CD14-positive monocyte (primary cell): Measurements from ENCODE around the gene DUS2. TPM values are rescaled to one million over a fixed set of nuclear protein-coding genes. Genes with fewer than 3 reads are reported as not detected.

Experiments used
- DNase-seq, 3 donors: peaks; one replicate each; pipeline ENCODE4 v3.0.0-alpha.2; 2011 to 2022
- H2AFZ ChIP-seq: 2 replicates; pipeline ENCODE4 v1.6.0; 2012; ENCODE audit warnings: mild to moderate bottlenecking, low read depth, low read length, inconsistent platforms; ENCODE audit not compliant: insufficient read depth, poor library complexity, severe bottlenecking
- H3K27ac ChIP-seq, 2 donors: 1 replicate in 1 of 2; 2 replicates in 1 of 2; pipeline ENCODE4 v1.5.1; 2012 to 2013; ENCODE audit warnings: low read length in 2 of 2, control low read depth in 1 of 2, inconsistent platforms in 1 of 2, low read depth in 1 of 2, mild to moderate bottlenecking in 1 of 2
- H3K27me3 ChIP-seq, 2 donors: one replicate each; pipeline versions ENCODE4 v1.6.0 to v1.6.1; 2011 to 2013; ENCODE audit warnings: low read length in 2 of 2; ENCODE audit not compliant: control insufficient read depth in 2 of 2, insufficient read depth in 2 of 2
- H3K36me3 ChIP-seq, 2 donors: replicated peaks in 1 of 2; 1 replicate in 1 of 2; 2 replicates in 1 of 2; pipeline versions ENCODE4 v1.5.1 to v1.6.1; 2012 to 2013; ENCODE audit warnings: low read length in 2 of 2, control low read depth in 1 of 2, inconsistent platforms in 1 of 2, mild to moderate bottlenecking in 1 of 2; ENCODE audit not compliant: insufficient read depth in 2 of 2, control insufficient read depth in 1 of 2
- H3K4me1 ChIP-seq, 2 donors: 1 replicate in 1 of 2; 2 replicates in 1 of 2; pipeline versions ENCODE4 v1.5.1 to v1.6.1; 2012 to 2013; ENCODE audit warnings: low read length in 2 of 2, control low read depth in 1 of 2, inconsistent platforms in 1 of 2, mild to moderate bottlenecking in 1 of 2, moderate library complexity in 1 of 2; ENCODE audit not compliant: insufficient read depth in 2 of 2, control insufficient read depth in 1 of 2
- H3K4me2 ChIP-seq: replicated peaks from 2 replicates; pipeline ENCODE3; 2012; ENCODE audit warnings: low read length, moderate library complexity, mild to moderate bottlenecking; ENCODE audit not compliant: poor library complexity, severe bottlenecking; ENCODE audit errors: extremely low read depth
- H3K4me3 ChIP-seq, 3 experiments: fragments of 200-600 bp in 1 of 3; sonication (generic) in 1 of 3; replicated peaks in 1 of 3; 1 replicate in 2 of 3; 2 replicates in 1 of 3; pipeline ENCODE4 v1.5.1; 2011 to 2013; ENCODE audit warnings: low read length in 3 of 3, mild to moderate bottlenecking in 3 of 3, control low read depth in 2 of 3, low read depth in 2 of 3, inconsistent platforms in 1 of 3, moderate library complexity in 1 of 3
- H3K79me2 ChIP-seq: 2 replicates; pipeline ENCODE4 v1.6.0; 2012; ENCODE audit warnings: mild to moderate bottlenecking, control low read depth, inconsistent platforms, low read length, moderate library complexity; ENCODE audit not compliant: insufficient read depth
- H3K9ac ChIP-seq: 2 replicates; pipeline ENCODE4 v1.6.0; 2017; ENCODE audit warnings: low read length, mild to moderate bottlenecking; ENCODE audit not compliant: insufficient read depth, poor library complexity, severe bottlenecking
- H3K9me3 ChIP-seq, 2 donors: replicated peaks in 1 of 2; 1 replicate in 1 of 2; 2 replicates in 1 of 2; pipeline versions ENCODE4 v1.5.1 to v1.6.1; 2012 to 2013; ENCODE audit warnings: low read length in 2 of 2, control low read depth in 1 of 2; ENCODE audit not compliant: control insufficient read depth in 1 of 2, insufficient read depth in 1 of 2
- H4K20me1 ChIP-seq: 2 replicates; pipeline ENCODE4 v1.6.0; 2012; ENCODE audit warnings: mild to moderate bottlenecking, low read length, control low read depth, moderate library complexity; ENCODE audit not compliant: insufficient read depth
- H3K27ac Mint-ChIP-seq, 7 donors: one replicate each; pipeline ENCODE4 v1.8.0; 2020; ENCODE audit warnings: mild to moderate bottlenecking in 7 of 7, mixed read lengths in 7 of 7, moderate library complexity in 6 of 7, inconsistent platforms in 2 of 7
- H3K27me3 Mint-ChIP-seq, 3 donors: one replicate each; pipeline ENCODE4 v1.8.0; 2021 to 2022; ENCODE audit warnings: low read depth in 3 of 3, mild to moderate bottlenecking in 3 of 3, mixed read lengths in 3 of 3, moderate library complexity in 3 of 3, inconsistent platforms in 1 of 3
- H3K36me3 Mint-ChIP-seq, 2 donors: one replicate each; pipeline ENCODE4 v1.8.0; 2020; ENCODE audit warnings: mixed read lengths in 2 of 2, inconsistent platforms in 1 of 2, mild to moderate bottlenecking in 1 of 2
- H3K4me1 Mint-ChIP-seq: one replicate; pipeline ENCODE4 v1.8.0; 2020; ENCODE audit warnings: mild to moderate bottlenecking, mixed read lengths
- H3K4me3 Mint-ChIP-seq, 2 donors: one replicate each; pipeline ENCODE4 v1.8.0; 2020; ENCODE audit warnings: mild to moderate bottlenecking in 2 of 2, mixed read lengths in 2 of 2, moderate library complexity in 1 of 2
- H3K9me3 Mint-ChIP-seq, 7 donors: one replicate each; pipeline ENCODE4 v1.8.0; 2020 to 2022; ENCODE audit warnings: mixed read lengths in 7 of 7, mild to moderate bottlenecking in 6 of 7, moderate library complexity in 6 of 7, inconsistent platforms in 2 of 7
- WGBS: methylation state at CpG from one replicate; pipeline ENCODE4 v1.1.5; 2013; ENCODE audit warnings: missing lambda C conversion rate; ENCODE audit not compliant: insufficient coverage; 5-methylcytosine and 5-hydroxymethylcytosine counted together
- intact Hi-C, 2 donors: fragments of 100-400 bp; cut with micrococcal nuclease; formaldehyde crosslinking; loops; one replicate each; pipeline versions ENCODE4 v1.15.0 to v1.15.1; 2023
- polyA plus RNA-seq, 3 donors: library from polyadenylated mRNA; depleted of rRNA in 1 of 3; unstranded in 2 of 3; stranded (reverse) in 1 of 3; fragments of 300-500 nt in 2 of 3; fragments of >200 nt in 1 of 3; fragmentation: Illumina TruSeq in 2 of 3; gene quantifications; 1 replicate in 2 of 3; 2 replicates in 1 of 3; pipeline ENCODE4 v1.2.3, GENCODE V29; 2012 to 2021
- TF ChIP-seq, protein P1 (sequence below): fragments of 200-600 bp; IDR thresholded peaks from one replicate; pipeline ENCODE4 v1.8.0; 2022; ENCODE audit warnings: antibody characterized with exemption, mild to moderate bottlenecking

The DUS2 gene
- polyA plus RNA-seq, 3 donors = 18.4 to 40.7 (median 33.2) TPM

DNA sequence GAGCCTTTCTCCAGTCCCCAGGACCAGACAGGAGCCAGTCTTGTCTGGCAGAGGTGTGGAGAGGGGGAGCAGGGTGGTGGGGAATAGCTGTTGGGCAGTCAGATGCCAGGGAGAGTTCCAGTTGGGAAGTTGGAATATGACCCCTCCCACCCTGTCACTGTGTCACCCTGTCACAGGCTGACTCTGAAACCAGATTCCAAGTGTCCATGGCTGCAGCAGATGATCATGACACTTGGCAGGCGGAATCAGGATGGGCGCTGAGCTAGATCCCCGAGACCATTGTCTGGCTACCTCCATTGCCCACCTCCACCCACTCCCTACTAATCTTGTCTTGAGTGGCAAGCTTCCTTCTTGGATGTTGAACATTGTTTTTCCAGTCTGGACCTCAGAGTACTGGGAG, 52.9 kb downstream of the DUS2 start:
- peak overlapping the region in 1 of 2 donors; percentile 15 for H3K27ac ChIP-seq

DNA sequence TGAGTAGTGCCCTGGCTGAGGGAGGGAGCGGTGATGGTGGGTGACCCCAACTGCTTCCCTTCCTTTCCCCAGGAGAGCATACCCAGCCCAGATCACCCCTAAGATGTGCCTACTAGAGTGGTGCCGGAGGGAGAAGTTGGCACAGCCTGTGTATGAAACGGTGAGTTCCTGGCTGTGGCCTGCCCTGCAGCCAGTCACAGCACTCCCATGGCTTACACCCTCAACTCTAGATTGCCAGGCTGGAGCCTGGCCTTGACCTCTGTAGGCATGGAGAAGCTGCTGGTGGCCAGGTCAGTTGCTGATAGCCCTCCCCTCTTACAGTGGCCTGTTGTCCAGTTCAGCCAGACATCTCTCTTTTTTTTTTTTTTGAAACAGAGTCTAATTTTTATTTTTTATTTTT, 53.5 kb downstream of the DUS2 start:
- Histone ChIP-seq H3K36me3 (peaks cover 63 to 75% of the 10 kb centered on the region in 2 donors), H4K20me1 (no peaks in the 10 kb centered on the region), H3K27me3 (no peaks in the 10 kb centered on the region), H3K9me3 (no peaks in the 10 kb centered on the region), H3K79me2 (peaks cover 7% of the 10 kb centered on the region), H3K4me3 (no peak overlapping the region), H3K27ac (peak overlapping the region in 1 of 2 donors; percentile 15), H3K9ac (no peak overlapping the region), H3K4me2 (no peak overlapping the region), H2AFZ (no peak overlapping the region), H3K4me1 (peaks cover 47 to 53% of the 10 kb centered on the region in 2 donors)
- TF ChIP-seq, protein P1, sequence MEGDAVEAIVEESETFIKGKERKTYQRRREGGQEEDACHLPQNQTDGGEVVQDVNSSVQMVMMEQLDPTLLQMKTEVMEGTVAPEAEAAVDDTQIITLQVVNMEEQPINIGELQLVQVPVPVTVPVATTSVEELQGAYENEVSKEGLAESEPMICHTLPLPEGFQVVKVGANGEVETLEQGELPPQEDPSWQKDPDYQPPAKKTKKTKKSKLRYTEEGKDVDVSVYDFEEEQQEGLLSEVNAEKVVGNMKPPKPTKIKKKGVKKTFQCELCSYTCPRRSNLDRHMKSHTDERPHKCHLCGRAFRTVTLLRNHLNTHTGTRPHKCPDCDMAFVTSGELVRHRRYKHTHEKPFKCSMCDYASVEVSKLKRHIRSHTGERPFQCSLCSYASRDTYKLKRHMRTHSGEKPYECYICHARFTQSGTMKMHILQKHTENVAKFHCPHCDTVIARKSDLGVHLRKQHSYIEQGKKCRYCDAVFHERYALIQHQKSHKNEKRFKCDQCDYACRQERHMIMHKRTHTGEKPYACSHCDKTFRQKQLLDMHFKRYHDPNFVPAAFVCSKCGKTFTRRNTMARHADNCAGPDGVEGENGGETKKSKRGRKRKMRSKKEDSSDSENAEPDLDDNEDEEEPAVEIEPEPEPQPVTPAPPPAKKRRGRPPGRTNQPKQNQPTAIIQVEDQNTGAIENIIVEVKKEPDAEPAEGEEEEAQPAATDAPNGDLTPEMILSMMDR = no peak
- WGBS = no CpG with 5 or more reads among the region's 3 CpGs
- Mint-ChIP-seq H3K27ac (peak overlapping the region in 2 of 7 donors; percentile 16 to 50), H3K9me3 (no peaks in the 10 kb centered on the region), H3K4me3 (no peak overlapping the region), H3K4me1 (peaks cover 53% of the 10 kb centered on the region), H3K36me3 (peaks cover 63 to 80% of the 10 kb centered on the region in 2 donors), H3K27me3 (no peaks in the 10 kb centered on the region)
- no peak for DNase-seq
- intact Hi-C loops = no loop called here

More for the DNA sequence above, 52.9 kb downstream of the DUS2 start:
- DNase-seq = no peak
- peaks cover 66 to 81% of the 10 kb centered on the region in 2 donors for H3K36me3 Mint-ChIP-seq
- H3K4me3 Mint-ChIP-seq = no peak overlapping the region
- peaks cover 42 to 47% of the 10 kb centered on the region in 2 donors for H3K4me1 ChIP-seq
- no peaks in the 10 kb centered on the region for H3K9me3 Mint-ChIP-seq
- WGBS = 100% methylated on average over 3 of the region's 3 CpGs
- H3K9ac ChIP-seq = no peak overlapping the region
- H3K4me3 ChIP-seq = no peak overlapping the region
- H2AFZ ChIP-seq = no peak overlapping the region
- peaks cover 47% of the 10 kb centered on the region for H3K4me1 Mint-ChIP-seq
- no peaks in the 10 kb centered on the region for H3K27me3 Mint-ChIP-seq
- intact Hi-C loops = no loop called here
- H3K27ac Mint-ChIP-seq = peak overlapping the region in 2 of 7 donors; percentile 16 to 51
- H4K20me1 ChIP-seq = no peaks in the 10 kb centered on the region
- H3K36me3 ChIP-seq = peaks cover 69 to 81% of the 10 kb centered on the region in 2 donors
- no peaks in the 10 kb centered on the region for H3K9me3 ChIP-seq
- no peaks in the 10 kb centered on the region for H3K27me3 ChIP-seq
- H3K4me2 ChIP-seq = no peak overlapping the region
- peaks cover 7% of the 10 kb centered on the region for H3K79me2 ChIP-seq
- TF ChIP-seq, protein P1 = no peak
